Middle frontal gyrus (tissue), 1 donor: ENCODE results near the gene ABAT.
A peak's percentile ranks its signal among the peaks of the same experiment; 100 is the strongest.

Source experiments
- DNase-seq: peaks from one replicate; pipeline ENCODE4 v3.0.0-alpha.2; 2015; ENCODE audit warnings: low spot score; ENCODE audit errors: extremely low spot score

Gene ABAT

GRCh38 chr16:8674413-8675022 is at the start of gene ABAT:
Gene ABAT (plus strand): TSS chr16:8674617. CDS start chr16:8735740, 61,123 bp downstream.
- DNase-seq = peak; percentile 87

GRCh38 chr16:8625491-8626087 is 48.8 kb upstream of the ABAT start:
- DNase-seq = no peak

GRCh38 chr16:8626946-8627345 is 47.5 kb upstream of the ABAT start:
- DNase-seq = no peak

- DNase-seq = no peak
Observed at GRCh38 chr16:8627456-8627855, 47.0 kb upstream of the ABAT start.

DNA sequence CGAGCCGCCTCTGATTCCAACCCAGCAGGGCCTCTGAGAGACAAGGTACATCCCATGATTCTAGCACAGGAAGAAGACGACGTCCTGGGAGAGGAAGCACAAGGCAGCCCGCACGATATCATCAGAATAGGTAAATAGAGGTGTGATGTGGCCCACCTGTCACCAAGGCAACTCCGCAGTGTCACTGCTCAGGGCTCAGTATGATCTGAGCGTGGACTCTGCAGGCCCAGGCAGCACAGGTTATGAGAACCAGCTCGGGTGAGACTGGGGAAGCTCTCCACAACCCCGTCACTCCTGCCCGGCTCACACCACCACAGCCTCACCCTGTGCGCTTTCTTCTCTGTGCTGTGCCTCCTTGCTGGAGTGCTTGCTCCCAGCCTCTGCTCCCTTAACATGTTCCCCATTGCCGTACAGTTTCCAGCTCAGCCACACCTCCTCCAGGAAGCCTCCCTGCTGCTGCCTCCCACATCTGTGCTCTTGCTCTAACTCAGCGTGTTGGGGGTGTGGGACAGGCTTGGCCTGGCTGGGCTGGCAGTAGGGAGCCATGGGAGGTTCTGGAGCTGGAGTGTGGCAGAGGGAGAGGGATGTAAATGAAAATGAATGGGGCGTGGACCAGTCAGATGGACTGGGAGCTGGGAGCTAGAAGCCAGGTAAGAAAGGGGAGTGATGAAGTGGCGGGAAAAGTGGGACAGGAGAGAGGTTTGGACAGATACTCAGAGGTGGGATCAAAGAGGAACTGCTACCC is 45.3 kb upstream of the ABAT start:
- no peak for DNase-seq

- no peak for DNase-seq
Observed at GRCh38 chr16:8630255-8630953, 44.0 kb upstream of the ABAT start.

DNA sequence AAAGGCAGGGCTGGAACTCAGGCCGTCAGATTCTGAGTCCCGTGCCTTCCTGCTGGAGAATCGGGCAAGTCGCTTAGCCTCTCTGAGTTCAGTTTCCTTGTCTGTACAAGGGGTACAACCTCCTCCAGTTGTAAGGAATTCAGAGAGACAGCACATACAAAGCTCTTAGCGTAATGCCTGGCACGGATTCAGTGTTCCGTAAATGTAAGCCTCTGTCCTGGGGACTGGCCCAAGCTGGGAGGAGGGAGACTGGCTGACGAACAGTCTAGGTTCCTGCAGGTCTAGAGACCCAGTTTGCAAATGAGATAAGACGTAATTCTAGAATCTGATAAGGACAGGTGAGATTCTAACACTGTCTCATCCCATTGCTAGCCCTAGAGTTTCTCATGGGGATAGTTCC is 43.0 kb upstream of the ABAT start:
- no peak for DNase-seq

DNA sequence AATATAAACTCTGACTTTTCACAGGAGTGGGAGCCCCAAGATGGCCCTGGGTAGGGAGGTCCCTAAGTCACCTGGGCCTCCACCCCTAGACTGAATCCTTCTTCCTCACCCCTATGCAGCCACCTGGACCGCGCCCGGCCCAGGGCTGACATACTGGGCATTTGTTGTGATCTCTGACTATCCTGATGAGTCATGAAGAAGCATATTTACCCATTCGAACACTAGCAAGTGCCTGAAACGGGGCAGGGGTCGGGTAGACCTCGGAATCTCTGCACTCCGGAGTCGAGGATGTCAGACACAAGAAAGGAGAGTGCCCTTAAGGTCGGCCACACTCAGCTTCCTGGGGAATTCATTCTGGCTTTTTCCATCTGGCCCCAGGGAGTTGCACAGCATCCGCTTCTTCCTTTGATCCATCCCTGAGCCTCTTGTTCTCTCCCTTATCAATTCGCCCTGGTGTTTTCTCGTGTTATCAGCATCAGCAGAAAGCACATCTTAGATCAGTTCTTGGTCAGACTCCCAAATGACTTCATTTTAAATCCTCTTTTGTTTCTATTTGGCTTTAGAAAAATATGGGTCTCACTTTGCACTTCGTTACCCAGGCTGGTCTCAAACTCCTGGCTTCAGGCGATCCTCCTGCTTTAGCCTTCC is 42.5 kb upstream of the ABAT start:
- DNase-seq = no peak

DNA sequence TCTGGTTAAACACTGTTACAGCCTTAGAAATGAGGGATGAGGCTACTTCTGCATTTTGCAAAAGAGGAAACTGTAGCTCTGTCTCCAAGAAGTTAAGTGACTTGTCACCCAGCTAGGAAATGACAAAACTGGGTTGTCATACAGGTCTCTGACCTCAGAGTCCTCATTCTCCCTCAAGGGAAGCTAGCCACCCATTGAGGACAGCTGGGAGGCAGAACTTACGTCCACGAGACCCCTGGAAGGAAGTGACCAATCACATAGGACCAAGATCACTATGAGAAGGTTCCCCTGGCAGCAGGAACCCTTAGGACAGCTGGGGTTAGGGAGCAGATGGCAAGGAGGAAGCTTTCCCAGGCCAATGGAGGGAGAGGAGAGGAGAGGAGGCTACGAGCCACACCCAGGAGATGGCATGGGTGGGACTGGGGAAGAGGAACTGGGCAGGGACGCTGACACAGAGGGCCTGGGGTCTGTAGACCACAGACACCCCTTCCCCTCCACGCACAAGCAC is 41.7 kb upstream of the ABAT start:
- DNase-seq = no peak

DNA sequence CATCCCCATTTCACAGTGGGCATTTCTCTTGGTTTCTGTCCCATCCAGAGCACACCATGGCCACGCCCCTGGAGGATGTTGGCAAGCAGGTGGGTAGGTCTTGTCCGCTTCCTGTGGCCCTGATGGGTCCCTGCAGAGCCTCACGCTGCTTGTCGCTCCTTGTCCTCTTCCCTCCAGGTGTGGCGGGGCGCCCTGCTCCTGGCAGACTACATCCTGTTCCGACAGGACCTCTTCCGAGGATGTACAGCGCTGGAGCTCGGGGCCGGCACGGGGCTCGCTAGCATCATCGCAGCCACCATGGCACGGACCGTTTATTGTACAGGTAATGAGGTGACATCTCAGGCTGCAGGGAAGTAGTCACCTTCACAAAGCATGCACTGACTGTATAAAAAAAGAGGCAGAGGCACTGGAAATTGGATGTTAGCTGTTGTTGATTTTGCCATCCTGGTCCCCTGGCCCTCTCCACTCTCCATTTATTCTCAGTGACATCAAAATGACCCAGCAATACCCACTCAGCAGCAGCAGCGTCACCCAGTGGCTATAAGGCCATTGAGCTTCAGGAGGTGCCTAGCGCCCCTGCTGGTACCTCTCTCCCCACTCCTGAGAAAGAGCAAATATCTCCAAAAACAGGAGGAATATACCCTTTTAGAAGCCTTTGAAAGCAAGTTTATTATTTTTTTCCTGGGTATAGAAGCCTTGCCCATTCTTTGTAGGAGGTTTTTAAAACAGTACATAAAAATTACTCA is 39.3 kb upstream of the ABAT start:
- DNase-seq = no peak

DNA sequence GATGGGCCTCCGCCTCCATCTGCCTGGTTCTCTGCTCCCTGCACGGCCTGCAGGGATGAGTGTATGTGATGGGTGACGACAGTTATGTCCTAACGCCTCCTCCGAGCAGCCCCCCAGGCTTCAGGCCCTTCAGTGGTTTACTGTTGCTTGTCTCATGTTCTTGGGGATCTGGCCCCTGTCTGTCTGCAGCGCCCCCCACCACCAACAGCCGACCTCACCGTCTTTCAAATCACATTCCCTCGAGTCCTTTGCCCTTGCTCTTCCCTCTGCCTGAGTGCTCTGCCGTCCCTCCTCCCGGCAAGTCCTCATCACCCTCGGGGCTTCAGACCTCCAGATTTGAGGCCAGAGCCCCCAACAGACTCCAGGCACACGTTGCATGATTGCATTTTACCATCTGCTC is 34.7 kb upstream of the ABAT start:
- no peak for DNase-seq

DNA sequence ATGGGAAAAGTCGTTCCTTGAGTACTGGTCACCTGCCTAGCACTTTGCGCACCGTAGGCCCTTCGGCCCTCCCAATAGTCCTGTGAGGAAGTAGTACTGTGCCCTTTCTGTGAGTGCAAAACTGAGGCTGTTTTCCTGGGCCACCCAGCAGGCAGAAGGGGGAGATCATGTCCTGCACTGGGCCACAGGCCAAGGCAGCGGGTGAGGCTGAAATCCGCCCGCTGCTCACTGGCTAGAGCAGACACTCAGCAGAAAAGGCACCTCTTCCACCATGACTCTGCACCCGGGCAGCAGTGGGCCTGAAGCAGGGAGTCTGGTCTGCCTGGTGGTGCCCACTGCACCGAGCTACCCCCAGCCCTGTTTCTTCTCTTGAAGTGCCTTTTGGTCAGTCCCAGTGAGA is 32.7 kb upstream of the ABAT start:
- DNase-seq = no peak

- no peak for DNase-seq
Observed at GRCh38 chr16:8642146-8642545, 32.3 kb upstream of the ABAT start.

DNA sequence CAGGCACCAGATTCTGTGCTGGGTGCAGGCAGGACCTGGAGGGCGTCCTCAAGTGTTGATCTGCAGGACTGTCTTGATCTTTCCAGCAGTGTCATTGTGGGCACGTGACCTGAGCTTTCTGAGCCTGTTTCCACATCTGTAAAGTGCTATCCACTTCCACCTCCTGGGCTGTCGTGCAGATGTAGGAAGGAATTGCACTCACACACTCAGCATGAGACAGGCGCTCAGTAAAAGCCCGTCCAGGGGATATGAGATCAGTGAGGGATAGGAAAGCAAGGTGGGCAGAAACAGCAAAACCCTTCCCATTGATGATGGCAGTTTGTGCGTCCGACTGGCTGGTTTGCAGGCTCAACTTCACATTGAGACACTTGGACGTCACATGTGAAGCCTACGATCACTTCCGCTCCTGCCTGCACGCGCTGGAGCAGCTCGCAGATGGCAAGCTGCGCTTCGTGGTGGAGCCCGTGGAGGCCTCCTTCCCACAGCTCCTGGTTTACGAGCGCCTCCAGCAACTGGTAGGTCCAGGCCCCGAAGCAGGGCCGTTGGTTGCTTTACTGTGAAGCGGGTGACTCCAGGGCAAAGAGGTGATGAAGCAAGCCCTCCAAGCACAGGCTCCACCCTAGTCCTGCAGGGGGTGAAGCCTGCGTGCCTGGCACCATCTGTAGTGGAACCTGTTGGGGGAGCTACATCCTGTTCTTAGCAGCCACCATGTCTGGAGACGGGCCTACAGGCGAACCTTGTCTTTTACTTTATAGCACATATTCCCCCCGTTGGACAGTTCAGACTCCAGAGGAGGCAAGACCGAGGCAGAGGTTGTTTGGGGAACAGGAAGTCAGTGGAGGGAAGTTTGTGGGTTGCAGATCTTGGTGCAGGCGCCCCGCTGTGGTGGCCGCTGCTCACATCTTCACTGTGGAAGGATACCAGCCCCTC is 29.9 kb upstream of the ABAT start:
- DNase-seq = no peak

GRCh38 chr16:8645141-8645521 is 29.3 kb upstream of the ABAT start:
- no peak for DNase-seq

- DNase-seq = no peak
Observed at GRCh38 chr16:8645831-8646230, 28.6 kb upstream of the ABAT start.

- DNase-seq = no peak
Observed at GRCh38 chr16:8646326-8647053, 27.9 kb upstream of the ABAT start.

GRCh38 chr16:8647721-8648318 is 26.6 kb upstream of the ABAT start:
- no peak for DNase-seq

DNA sequence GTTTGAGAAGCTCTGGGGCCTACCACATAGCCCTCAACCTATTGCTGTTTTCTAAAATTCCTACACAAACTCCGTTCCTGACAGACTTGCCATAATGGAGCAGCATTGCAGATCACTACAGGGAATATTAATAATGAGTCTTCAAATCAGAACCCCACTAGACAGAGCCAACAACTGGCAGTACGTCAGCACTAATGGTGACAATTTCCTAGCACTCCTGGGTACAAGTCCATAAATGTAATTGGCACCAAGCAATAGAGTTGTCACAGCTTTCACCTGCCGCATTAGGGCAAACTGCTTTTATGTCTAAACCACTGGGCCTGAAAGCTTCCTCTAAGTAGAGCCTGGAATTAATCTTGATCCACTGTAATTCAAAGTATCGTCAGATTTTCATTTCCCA is 25.5 kb upstream of the ABAT start:
- no peak for DNase-seq
